H1 (cell line): ENCODE results near the gene CAPZA2. TPM values are rescaled to one million over a fixed set of nuclear protein-coding genes. Genes with fewer than 3 reads are reported as not detected.

Experiments
- CTCF ChIA-PET: fragments of 300-600 bp; sonication (Branson Sonifier 250); formaldehyde crosslinking; loops from one replicate; lab custom pipeline; 2021; ENCODE audit not compliant: partially characterized antibody; lab: Charles Lee
- POLR2A ChIA-PET: fragments of 300-600 bp; sonication (Branson Sonifier 250); formaldehyde crosslinking; loops from one replicate; lab custom pipeline; 2021; ENCODE audit warnings: inconsistent platforms; ENCODE audit not compliant: partially characterized antibody; lab: Charles Lee
- DNase-seq, 2 experiments: peaks; one replicate each; pipeline versions ENCODE4 v3.0.0 to v3.0.0-alpha.2; 2010 to 2022; ENCODE audit warnings: low spot score in 2 of 2, low read depth in 1 of 2, mixed read lengths in 1 of 2
- FAIRE-seq: peaks from 2 replicates; lab custom pipeline; 2011; peaks lifted over from hg19 to GRCh38; lab: Jason Lieb, UNC
- H2AFZ ChIP-seq: 2 replicates; pipeline ENCODE4 v1.8.1; 2012; ENCODE audit warnings: low read length, inconsistent platforms
- H2AK5ac ChIP-seq: 2 replicates; pipeline ENCODE4 v1.6.1; 2013; ENCODE audit warnings: low read depth, low read length
- H2BK120ac ChIP-seq: replicated peaks from 2 replicates; pipeline ENCODE3; 2013; ENCODE audit warnings: low read depth, low read length, inconsistent platforms
- H2BK12ac ChIP-seq: 2 replicates; pipeline ENCODE4 v1.6.1; 2013; ENCODE audit warnings: low read depth, low read length
- H2BK15ac ChIP-seq: 2 replicates; pipeline ENCODE4 v1.6.1; 2013; ENCODE audit warnings: low read length
- H2BK20ac ChIP-seq: 2 replicates; pipeline ENCODE4 v1.6.1; 2013; ENCODE audit warnings: low read length
- H2BK5ac ChIP-seq: 2 replicates; pipeline ENCODE4 v1.6.1; 2013; ENCODE audit warnings: low read depth, low read length
- H3K14ac ChIP-seq: 2 replicates; pipeline ENCODE4 v1.6.1; 2013; ENCODE audit warnings: inconsistent platforms; ENCODE audit not compliant: insufficient read length
- H3K18ac ChIP-seq: 2 replicates; pipeline ENCODE4 v1.6.1; 2013; ENCODE audit warnings: low read length; ENCODE audit errors: extremely low read depth
- H3K23ac ChIP-seq: 2 replicates; pipeline ENCODE4 v1.6.1; 2013; ENCODE audit warnings: inconsistent platforms; ENCODE audit not compliant: insufficient read length
- H3K23me2 ChIP-seq: 2 replicates; pipeline ENCODE4 v1.6.1; 2013; ENCODE audit warnings: low read depth, low read length
- H3K27ac ChIP-seq: 2 replicates; pipeline ENCODE4 v1.6.1; 2011; ENCODE audit warnings: low read depth, low read length, inconsistent platforms
- H3K27me3 ChIP-seq, 4 experiments: replicated peaks in 1 of 4; 1 replicate in 1 of 4; 2 replicates in 3 of 4; pipeline versions ENCODE4 v1.6.1 to v1.8.1; 2011 to 2013; ENCODE audit warnings: low read length in 3 of 4, mild to moderate bottlenecking in 3 of 4, inconsistent platforms in 2 of 4, mixed read lengths in 2 of 4, moderate library complexity in 1 of 4; ENCODE audit not compliant: control insufficient read depth in 3 of 4, insufficient read depth in 3 of 4; ENCODE audit errors: extremely low read depth in 1 of 4
- H3K36me3 ChIP-seq, 4 experiments: 2 replicates each; pipeline versions ENCODE4 v1.6.1 to v1.8.1; 2011 to 2013; ENCODE audit warnings: mild to moderate bottlenecking in 4 of 4, low read length in 3 of 4, moderate library complexity in 2 of 4, control low read depth in 1 of 4, inconsistent platforms in 1 of 4; ENCODE audit not compliant: insufficient read depth in 4 of 4, control insufficient read depth in 2 of 4
- H3K4ac ChIP-seq: replicated peaks from 2 replicates; pipeline ENCODE3; 2013; ENCODE audit warnings: low read length, low read depth, mixed read lengths, inconsistent platforms; ENCODE audit not compliant: insufficient read length
- H3K4me1 ChIP-seq, 4 experiments: replicated peaks in 1 of 4; 1 replicate in 1 of 4; 2 replicates in 3 of 4; pipeline versions ENCODE4 v1.6.1 to v1.8.1; 2011 to 2013; ENCODE audit warnings: low read length in 3 of 4, inconsistent platforms in 2 of 4, mixed read lengths in 1 of 4; ENCODE audit not compliant: insufficient read depth in 4 of 4, control insufficient read depth in 3 of 4
- H3K4me2 ChIP-seq, 2 experiments: 2 replicates each; pipeline versions ENCODE4 v1.6.1 to v1.8.1; 2011 to 2013; ENCODE audit warnings: low read depth in 2 of 2, low read length in 2 of 2, control low read depth in 1 of 2, inconsistent platforms in 1 of 2, mild to moderate bottlenecking in 1 of 2; ENCODE audit not compliant: insufficient read depth in 1 of 2
- H3K4me3 ChIP-seq, 4 experiments: fragments of 200-600, 300-600 bp in 1 of 4; sonication (generic), shearing (Covaris generic), sonication (Bioruptor Twin) in 1 of 4; 2 replicates each; pipeline versions ENCODE4 v1.5.1 to v1.8.1; 2011 to 2016; ENCODE audit warnings: low read length in 4 of 4, low read depth in 3 of 4, control low read depth in 2 of 4, inconsistent platforms in 2 of 4, mild to moderate bottlenecking in 2 of 4, mixed read lengths in 1 of 4, moderate library complexity in 1 of 4; ENCODE audit not compliant: insufficient read depth in 2 of 4; ENCODE audit errors: extremely low read depth in 1 of 4
- H3K56ac ChIP-seq: replicated peaks from 2 replicates; pipeline ENCODE3; 2013; ENCODE audit warnings: low read depth, mild to moderate bottlenecking, mixed read lengths, low read length, inconsistent platforms; ENCODE audit not compliant: insufficient read length
- H3K79me1 ChIP-seq: 2 replicates; pipeline ENCODE4 v1.6.1; 2013; ENCODE audit warnings: low read depth, low read length, control low read depth
- H3K79me2 ChIP-seq, 2 experiments: 2 replicates each; pipeline versions ENCODE4 v1.6.1 to v1.8.1; 2012 to 2013; ENCODE audit warnings: low read length in 2 of 2, mild to moderate bottlenecking in 2 of 2, inconsistent platforms in 1 of 2; ENCODE audit not compliant: insufficient read depth in 2 of 2, control insufficient read depth in 1 of 2
- H3K9ac ChIP-seq, 4 experiments: replicated peaks in 1 of 4; 1 replicate in 1 of 4; 2 replicates in 3 of 4; pipeline versions ENCODE4 v1.6.1 to v1.8.1; 2011 to 2013; ENCODE audit warnings: low read depth in 3 of 4, low read length in 3 of 4, control low read depth in 2 of 4, mild to moderate bottlenecking in 2 of 4, moderate library complexity in 2 of 4, inconsistent platforms in 1 of 4; ENCODE audit errors: extremely low read depth in 1 of 4
- H3K9me3 ChIP-seq, 2 experiments: 2 replicates each; pipeline versions ENCODE4 v1.6.1 to v1.8.1; 2012 to 2013; ENCODE audit warnings: mild to moderate bottlenecking in 2 of 2, moderate library complexity in 2 of 2, control low read depth in 1 of 2, inconsistent platforms in 1 of 2, low read depth in 1 of 2, low read length in 1 of 2, mixed read lengths in 1 of 2; ENCODE audit not compliant: insufficient read depth in 2 of 2
- H4K20me1 ChIP-seq, 2 experiments: replicated peaks in 1 of 2; 2 replicates each; pipeline versions ENCODE3 to v1.8.1; 2011 to 2013; ENCODE audit warnings: inconsistent platforms in 2 of 2, low read length in 2 of 2, mild to moderate bottlenecking in 1 of 2; ENCODE audit not compliant: insufficient read depth in 2 of 2, control insufficient read depth in 1 of 2
- H4K5ac ChIP-seq: 2 replicates; pipeline ENCODE4 v1.6.1; 2013; ENCODE audit warnings: low read length, low read depth, mixed read lengths, inconsistent platforms; ENCODE audit not compliant: insufficient read length
- H4K8ac ChIP-seq: 2 replicates; pipeline ENCODE4 v1.8.0; 2013; ENCODE audit warnings: mild to moderate bottlenecking, moderate library complexity, low read length, inconsistent platforms; ENCODE audit not compliant: insufficient read depth; ENCODE audit errors: extremely low read depth
- H4K91ac ChIP-seq: replicated peaks from 2 replicates; pipeline ENCODE3; 2013; ENCODE audit warnings: low read length, mixed read lengths, inconsistent platforms; ENCODE audit not compliant: insufficient read length
- BRCA1 ChIP-seq: IDR thresholded peaks from 2 replicates; pipeline ENCODE4 v1.6.1; 2012; ENCODE audit warnings: low read depth, low read length, improper control_type of control experiment
- CBX5 ChIP-seq: fragments of 300-800, 300-1000 bp; sonication (generic); IDR thresholded peaks from 2 replicates; pipeline ENCODE4 v1.7.1; 2016; ENCODE audit warnings: antibody characterized with exemption, low read length, low read depth
- EZH2 ChIP-seq: fragments of 200-600 bp; sonication (generic); IDR thresholded peaks from 2 replicates; pipeline ENCODE4 v1.7.1; 2012; ENCODE audit warnings: low read depth, mild to moderate bottlenecking, moderate library complexity, low read length, inconsistent platforms; ENCODE audit not compliant: severe bottlenecking
- FOSL1 ChIP-seq: IDR thresholded peaks from 2 replicates; pipeline ENCODE4 v1.6.1; 2011; ENCODE audit warnings: mild to moderate bottlenecking, low read depth, low read length, moderate library complexity; ENCODE audit not compliant: insufficient read depth
- HDAC2 ChIP-seq, 2 experiments: fragments of 300-600 bp in 1 of 2; sonication (generic) in 1 of 2; IDR thresholded peaks; 2 replicates each; pipeline ENCODE4 v1.6.1; 2011 to 2012; ENCODE audit warnings: low read depth in 2 of 2, low read length in 2 of 2, mild to moderate bottlenecking in 2 of 2, moderate library complexity in 2 of 2, borderline replicate concordance in 1 of 2, inconsistent platforms in 1 of 2
- SUZ12 ChIP-seq: fragments of 200-600 bp; sonication (generic); IDR thresholded peaks from 2 replicates; pipeline ENCODE4 v1.6.1; 2012; ENCODE audit warnings: mild to moderate bottlenecking, inconsistent platforms, low read length, moderate library complexity, mixed read lengths
- TAF1 ChIP-seq: IDR thresholded peaks from 2 replicates; pipeline ENCODE4 v1.6.1; 2011; ENCODE audit warnings: mild to moderate bottlenecking, low read depth, low read length
- TCF12 ChIP-seq: IDR thresholded peaks from 2 replicates; pipeline ENCODE4 v1.6.1; 2011; ENCODE audit warnings: low read depth, mild to moderate bottlenecking, low read length
- TEAD4 ChIP-seq: IDR thresholded peaks from 2 replicates; pipeline ENCODE4 v1.6.1; 2012; ENCODE audit warnings: low read depth, low read length, inconsistent platforms, mixed read lengths
- WGBS, 2 experiments: shearing (Covaris generic) in 1 of 2; methylation state at CpG; one replicate each; pipeline versions ENCODE4 v1.1.6 to v1.1.7; 2013 to 2015; ENCODE audit warnings: low lambda C conversion rate in 2 of 2, mixed read lengths in 2 of 2, inconsistent platforms in 1 of 2, low coverage in 1 of 2, missing lambda C conversion rate in 1 of 2; ENCODE audit not compliant: insufficient replicate concordance in 2 of 2, insufficient coverage in 1 of 2, insufficient read length in 1 of 2; ENCODE audit errors: extremely low coverage in 1 of 2, missing lambda C conversion rate in 1 of 2; 5-methylcytosine and 5-hydroxymethylcytosine counted together
- polyA plus RNA-seq, 7 experiments: library from polyadenylated mRNA; depleted of rRNA in 3 of 7; stranded (reverse) in 5 of 7; unstranded in 2 of 7; fragments of >200 nt in 5 of 7; fragments of 200-250 nt in 2 of 7; gene quantifications; 1 replicate in 5 of 7; 2 replicates in 1 of 7; 4 replicates in 1 of 7; pipeline versions ENCODE4 v1.2.1 to v1.2.3, GENCODE V29; 2011 to 2013; ENCODE audit warnings: missing spikeins in 2 of 7, mixed read lengths in 2 of 7
- total RNA-seq: library from RNA; stranded (reverse); fragmentation: NEBNext Ultra II Directional; extraction: Animal tissue kit (Norgen Biotek cat#: 25700); gene quantifications from 2 replicates; pipeline ENCODE4 v1.2.1, GENCODE V29; 2021
- TF ChIP-seq, protein P1 (sequence below): IDR thresholded peaks from 2 replicates; pipeline ENCODE4 v1.6.1; 2012; ENCODE audit warnings: low read length, inconsistent platforms
- TF ChIP-seq, protein P2 (sequence below): IDR thresholded peaks from 2 replicates; pipeline ENCODE4 v1.6.1; 2011; ENCODE audit warnings: low read length, improper control_type of control experiment

The CAPZA2 gene
- total and polyA plus RNA-seq, 2 of the 8 experiments (the other 6 are each of a cell fraction or from before 2014, with no cell fraction given), result 33.2 to 145 TPM

DNA sequence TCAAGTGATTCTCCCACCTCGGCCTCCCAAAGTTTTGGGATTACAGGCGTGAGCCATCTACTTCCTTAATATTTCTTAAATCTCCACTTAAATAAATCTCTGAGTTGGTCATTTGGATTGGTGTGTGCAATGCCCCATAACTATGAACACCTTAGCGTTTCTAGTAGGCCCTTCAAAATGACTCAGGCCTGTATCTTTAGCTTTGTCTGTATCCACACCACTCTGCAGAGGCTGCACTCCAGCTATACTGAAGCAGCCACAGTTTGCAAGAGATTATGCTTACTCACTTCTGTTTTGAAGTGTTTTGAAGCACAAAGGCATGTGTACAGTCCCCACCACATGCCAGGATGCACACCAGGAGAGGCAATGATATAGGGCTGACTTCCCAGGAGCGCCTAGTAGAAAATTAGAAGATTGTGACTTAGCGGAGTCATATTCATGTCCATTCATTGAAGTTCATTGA, 88.5 kb downstream of the CAPZA2 start:
- Histone ChIP-seq H3K4me1 (peaks cover 0 to 9% (median 3%) of the 10 kb centered on the region in 4 experiments; a peak in 3 of 7 replicates), H3K14ac (no peak overlapping the region), H3K18ac (no peak overlapping the region), H3K27ac (no peak overlapping the region), H2BK15ac (no peak overlapping the region), H3K4ac (no peak overlapping the region), H3K79me2 (peaks cover 0 to 13% of the 10 kb centered on the region in 2 experiments; a peak in 2 of 4 replicates), H2BK12ac (no peak overlapping the region), H2AK5ac (no peak overlapping the region), H3K27me3 (no peaks in the 10 kb centered on the region), H3K9me3 (no peaks in the 10 kb centered on the region), H4K20me1 (no peaks in the 10 kb centered on the region), H3K36me3 (no peaks in the 10 kb centered on the region), H3K9ac (no peak overlapping the region), H2BK120ac (no peak overlapping the region), H4K5ac (no peak overlapping the region), H3K79me1 (no peaks in the 10 kb centered on the region), H3K23ac (no peak overlapping the region), H2BK20ac (no peak overlapping the region), H3K4me2 (no peak overlapping the region), H4K91ac (no peak overlapping the region), H3K4me3 (no peak overlapping the region), H2AFZ (no peak overlapping the region), H3K23me2 (peaks cover 3% of the 10 kb centered on the region), H2BK5ac (no peak overlapping the region), H4K8ac (no peak overlapping the region), H3K56ac (no peak overlapping the region)
- 94% methylated on average over 5 of the region's 5 CpGs; no CpG with 5 or more reads in 1 of the 2 experiments for WGBS, 2 experiments
- ChIA-PET POLR2A (no interaction called here), CTCF (interaction anchor here (1.7 kb wide), 1 partner anchor 19 kb away, joined by 4 read pairs; no protein-coding TSS in a partner anchor)
- DNase-seq (no peak), FAIRE-seq (no peak)
- no peak for TF ChIP-seq BRCA1
- TF ChIP-seq, protein P1, sequence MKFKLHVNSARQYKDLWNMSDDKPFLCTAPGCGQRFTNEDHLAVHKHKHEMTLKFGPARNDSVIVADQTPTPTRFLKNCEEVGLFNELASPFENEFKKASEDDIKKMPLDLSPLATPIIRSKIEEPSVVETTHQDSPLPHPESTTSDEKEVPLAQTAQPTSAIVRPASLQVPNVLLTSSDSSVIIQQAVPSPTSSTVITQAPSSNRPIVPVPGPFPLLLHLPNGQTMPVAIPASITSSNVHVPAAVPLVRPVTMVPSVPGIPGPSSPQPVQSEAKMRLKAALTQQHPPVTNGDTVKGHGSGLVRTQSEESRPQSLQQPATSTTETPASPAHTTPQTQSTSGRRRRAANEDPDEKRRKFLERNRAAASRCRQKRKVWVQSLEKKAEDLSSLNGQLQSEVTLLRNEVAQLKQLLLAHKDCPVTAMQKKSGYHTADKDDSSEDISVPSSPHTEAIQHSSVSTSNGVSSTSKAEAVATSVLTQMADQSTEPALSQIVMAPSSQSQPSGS, result no peak
- no peak for TF ChIP-seq TEAD4
- no peak for TF ChIP-seq SUZ12
- TF ChIP-seq TCF12, result no peak
- TF ChIP-seq, protein P2, sequence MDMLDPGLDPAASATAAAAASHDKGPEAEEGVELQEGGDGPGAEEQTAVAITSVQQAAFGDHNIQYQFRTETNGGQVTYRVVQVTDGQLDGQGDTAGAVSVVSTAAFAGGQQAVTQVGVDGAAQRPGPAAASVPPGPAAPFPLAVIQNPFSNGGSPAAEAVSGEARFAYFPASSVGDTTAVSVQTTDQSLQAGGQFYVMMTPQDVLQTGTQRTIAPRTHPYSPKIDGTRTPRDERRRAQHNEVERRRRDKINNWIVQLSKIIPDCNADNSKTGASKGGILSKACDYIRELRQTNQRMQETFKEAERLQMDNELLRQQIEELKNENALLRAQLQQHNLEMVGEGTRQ, result no peak
- TF ChIP-seq HDAC2 (IDR thresholded peaks at IDR 0.05; ENCODE audit: borderline replicate concordance in 1 of 2, low read depth in 2 of 2, low read length in 2 of 2), result no peak
- no peak for TF ChIP-seq FOSL1
- no peak for TF ChIP-seq EZH2
- no peak for TF ChIP-seq CBX5
- no peak for TF ChIP-seq TAF1
